NCI-H2081 treated with DMSO at 0.1 percent for 48 hours (cell line): Measurements from ENCODE around the gene FAM200C.

ENCODE experiments used
- DNase-seq: peaks from one replicate; lab custom pipeline; 2025; lab: John Stamatoyannopoulos, UW

Gene FAM200C

GRCh38 chr5:160419458-160420330 is 19.8 kb upstream of the FAM200C start:
- DNase-seq, result no peak

GRCh38 chr5:160418561-160419457 is 19.0 kb upstream of the FAM200C start, which contains the start of gene SLU7:
Gene SLU7 (minus strand): TSS chr5:160419081. CDS start chr5:160415294, 3,787 bp downstream.
- peak; percentile 67 for DNase-seq

GRCh38 chr5:160398806-160399205 is 1.0 kb downstream of the FAM200C start:
- DNase-seq, result no peak

GRCh38 chr5:160397492-160397891 is 2.4 kb downstream of the FAM200C start:
- no peak for DNase-seq

- no peak for DNase-seq
Observed at GRCh38 chr5:160395111-160395510, 4.7 kb downstream of the FAM200C start.

GRCh38 chr5:160390787-160391696 is 8.8 kb downstream of the FAM200C start:
- DNase-seq, result no peak

GRCh38 chr5:160387445-160387844 is 12.4 kb downstream of the FAM200C start:
- no peak for DNase-seq

GRCh38 chr5:160385496-160385895 is 14.4 kb downstream of the FAM200C start:
- DNase-seq, result no peak

GRCh38 chr5:160384681-160385080 is 15.2 kb downstream of the FAM200C start:
- DNase-seq, result no peak

- no peak for DNase-seq
Observed at GRCh38 chr5:160382346-160382745, 17.5 kb downstream of the FAM200C start.

GRCh38 chr5:160380041-160380440 is 19.8 kb downstream of the FAM200C start:
- no peak for DNase-seq

GRCh38 chr5:160379511-160379910 is 20.3 kb downstream of the FAM200C start:
- DNase-seq, result no peak

GRCh38 chr5:160378330-160378729 is 21.5 kb downstream of the FAM200C start:
- no peak for DNase-seq

GRCh38 chr5:160377651-160378050 is 22.2 kb downstream of the FAM200C start:
- no peak for DNase-seq

- DNase-seq, result no peak
Observed at GRCh38 chr5:160376416-160376815, 23.4 kb downstream of the FAM200C start.

GRCh38 chr5:160375701-160376100 is 24.2 kb downstream of the FAM200C start:
- no peak for DNase-seq

GRCh38 chr5:160375166-160375565 is 24.7 kb downstream of the FAM200C start:
- no peak for DNase-seq

- DNase-seq, result no peak
Observed at GRCh38 chr5:160371294-160371693, 28.6 kb downstream of the FAM200C start.

- no peak for DNase-seq
Observed at GRCh38 chr5:160370713-160371034, 29.2 kb downstream of the FAM200C start.

- no peak for DNase-seq
Observed at GRCh38 chr5:160369990-160370712, 29.7 kb downstream of the FAM200C start, which contains the start of gene C1QTNF2. Gene C1QTNF2 (minus strand): TSS chr5:160370626. CDS start chr5:160355011, 15,615 bp downstream.

GRCh38 chr5:160367885-160368284 is 32.0 kb downstream of the FAM200C start:
- no peak for DNase-seq
